PC-3 (cell line): ENCODE results near the gene ANGPTL2. TPM values are rescaled to one million over a fixed set of nuclear protein-coding genes. Genes with fewer than 3 reads are reported as not detected.

Experiments
- ATAC-seq: fragments of 200-7000 bp; cut with Tn5 transposase; 2 replicates; pipeline ENCODE4 v1.9.1; 2020; ENCODE audit warnings: mild to moderate bottlenecking, moderate library complexity
- BruUV-seq: library from RNA; stranded (reverse); fragments of 400-500 nt; replicated peaks from 2 replicates; lab custom pipeline; 2021; lab: Mats Ljungman, UMichigan
- CTCF ChIA-PET: fragments of 300-600 bp; sonication (Branson Sonifier 250); formaldehyde crosslinking; loops from one replicate; lab custom pipeline; 2022; ENCODE audit warnings: antibody characterized with exemption; lab: Charles Lee
- POLR2A ChIA-PET: fragments of 300-600 bp; sonication (Branson Sonifier 250); formaldehyde crosslinking; loops from one replicate; lab custom pipeline; 2022; ENCODE audit warnings: antibody characterized with exemption; ENCODE audit not compliant: unreplicated experiment; lab: Charles Lee
- DNase-seq: peaks from one replicate; pipeline ENCODE4 v3.0.0-alpha.2; 2015
- H2AFZ ChIP-seq: fragments of 300-600 bp; sonication (generic); 2 replicates; pipeline ENCODE4 v1.6.0; 2016; ENCODE audit warnings: antibody characterized with exemption, low read length
- H3F3A ChIP-seq: fragments of 300-600 bp; sonication (generic); one replicate; pipeline ENCODE4 v1.6.0; 2017; ENCODE audit warnings: antibody characterized with exemption, low read length, control low read depth, mild to moderate bottlenecking; ENCODE audit not compliant: unreplicated experiment
- H3K27ac ChIP-seq: fragments of 300-600 bp; sonication (generic); 2 replicates; pipeline ENCODE4 v1.5.1; 2016; ENCODE audit warnings: mild to moderate bottlenecking, low read length
- H3K27me3 ChIP-seq: fragments of 300-600 bp; sonication (generic); 2 replicates; pipeline ENCODE4 v1.6.1; 2016; ENCODE audit warnings: low read length, mixed read lengths
- H3K36me3 ChIP-seq: fragments of 300-600 bp; sonication (generic); 2 replicates; pipeline ENCODE4 v1.6.1; 2016; ENCODE audit warnings: low read depth, mixed run types, low read length, mixed read lengths
- H3K4me1 ChIP-seq: fragments of 300-600 bp; sonication (generic); 2 replicates; pipeline ENCODE4 v1.5.1; 2016; ENCODE audit warnings: low read length; ENCODE audit not compliant: insufficient read depth
- H3K4me2 ChIP-seq: fragments of 300-600 bp; sonication (generic); 2 replicates; pipeline ENCODE4 v1.6.0; 2016; ENCODE audit warnings: low read length
- H3K4me3 ChIP-seq: fragments of 300-600 bp; sonication (generic); 2 replicates; pipeline ENCODE4 v1.5.1; 2016; ENCODE audit warnings: mild to moderate bottlenecking, low read length, mixed read lengths
- H3K79me2 ChIP-seq: fragments of 300-600 bp; sonication (generic); 2 replicates; pipeline ENCODE4 v1.6.1; 2017; ENCODE audit warnings: low read length, mixed read lengths
- H3K9ac ChIP-seq: fragments of 300-600 bp; sonication (generic); 2 replicates; pipeline ENCODE4 v1.6.0; 2016; ENCODE audit warnings: mild to moderate bottlenecking, low read length
- H3K9me2 ChIP-seq: fragments of 300-600 bp; sonication (generic); replicated peaks from 2 replicates; pipeline ENCODE4 v1.6.1; 2016; ENCODE audit warnings: mixed run types, low read length, mixed read lengths
- H3K9me3 ChIP-seq: fragments of 300-600 bp; sonication (generic); 2 replicates; pipeline ENCODE4 v1.6.1; 2016; ENCODE audit warnings: low read length, mixed read lengths
- H4K20me1 ChIP-seq: fragments of 300-600 bp; sonication (generic); 2 replicates; pipeline ENCODE4 v1.6.1; 2016; ENCODE audit warnings: low read length, mixed read lengths
- EZH2 ChIP-seq: fragments of 300-600 bp; sonication (generic); IDR thresholded peaks from one replicate; pipeline ENCODE4 v1.6.1; 2017; ENCODE audit warnings: antibody characterized with exemption, mild to moderate bottlenecking, low read length; ENCODE audit not compliant: unreplicated experiment
- EZH2phosphoT487 ChIP-seq: fragments of 300-600 bp; sonication (generic); IDR thresholded peaks from 2 replicates; pipeline ENCODE4 v1.6.1; 2018; ENCODE audit warnings: mild to moderate bottlenecking, antibody characterized with exemption, low read length, borderline replicate concordance
- intact Hi-C: fragments of 100-400 bp; cut with micrococcal nuclease; formaldehyde crosslinking; loops from 2 replicates; pipeline ENCODE4 v1.9.0; 2023
- total RNA-seq: library from RNA; depleted of rRNA; stranded (reverse); fragments of >200 nt; gene quantifications from 2 replicates; pipeline ENCODE4 v1.2.3, GENCODE V29; 2014
- TF ChIP-seq, protein P1 (sequence below): fragments of 300-600 bp; sonication (generic); conservative IDR thresholded peaks from 2 replicates; pipeline ENCODE4 v1.5.1; 2017; ENCODE audit warnings: antibody characterized with exemption, low read depth, mild to moderate bottlenecking, low read length

Gene ANGPTL2
- total RNA-seq, 1 experiment from 2014 or later: 0.07 TPM

DNA sequence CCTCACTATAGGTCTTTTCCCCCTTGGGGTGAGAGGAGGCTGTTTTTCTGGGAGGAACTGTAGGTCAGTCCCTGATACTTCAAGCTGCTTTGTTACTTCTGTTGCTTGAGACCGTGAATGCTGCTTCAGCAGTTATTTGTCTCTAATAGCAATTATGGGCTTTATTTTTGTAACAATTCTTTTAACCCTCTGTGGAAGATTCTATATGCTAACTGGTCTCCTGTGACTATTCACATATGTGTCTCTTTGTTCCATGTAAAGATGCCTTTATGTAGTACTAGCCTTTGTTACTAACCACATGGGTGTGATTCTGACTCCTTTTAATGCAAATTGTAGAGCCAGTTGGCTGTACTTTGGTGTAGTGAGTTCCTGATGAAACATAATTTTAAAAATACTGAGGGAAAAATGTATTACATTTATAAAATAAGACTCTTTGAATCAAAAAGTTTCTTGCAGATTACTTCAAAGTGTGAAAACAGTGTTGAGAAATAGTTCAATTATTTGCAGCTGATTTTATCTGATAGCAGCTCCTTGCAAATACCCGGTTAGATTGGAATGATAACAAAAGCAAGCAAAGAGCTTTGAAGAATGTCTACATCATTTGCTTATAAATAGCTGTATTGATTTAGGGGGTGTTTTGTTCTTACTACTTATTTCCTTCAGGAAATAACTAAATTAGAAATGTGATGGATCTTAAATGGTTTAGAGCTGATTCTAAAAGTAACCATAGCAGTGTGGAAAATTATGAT is 46.6 kb downstream of the ANGPTL2 start:
- intact Hi-C loops: no loop called here
- Histone ChIP-seq H3K9ac (no peak overlapping the region), H3K9me2 (no peaks in the 10 kb centered on the region), H3K4me1 (peaks cover 15% of the 10 kb centered on the region; the same call in 1 of the 2 replicates), H2AFZ (no peak overlapping the region), H3K4me3 (no peak overlapping the region), H4K20me1 (no peaks in the 10 kb centered on the region), H3K9me3 (no peaks in the 10 kb centered on the region), H3K36me3 (no peaks in the 10 kb centered on the region), H3K79me2 (no peaks in the 10 kb centered on the region), H3K4me2 (no peak overlapping the region), H3F3A (no peaks in the 10 kb centered on the region), H3K27me3 (no peaks in the 10 kb centered on the region), H3K27ac (no peak overlapping the region)
- no peak for DNase-seq
- ATAC-seq: no peak
- TF ChIP-seq, protein P1, sequence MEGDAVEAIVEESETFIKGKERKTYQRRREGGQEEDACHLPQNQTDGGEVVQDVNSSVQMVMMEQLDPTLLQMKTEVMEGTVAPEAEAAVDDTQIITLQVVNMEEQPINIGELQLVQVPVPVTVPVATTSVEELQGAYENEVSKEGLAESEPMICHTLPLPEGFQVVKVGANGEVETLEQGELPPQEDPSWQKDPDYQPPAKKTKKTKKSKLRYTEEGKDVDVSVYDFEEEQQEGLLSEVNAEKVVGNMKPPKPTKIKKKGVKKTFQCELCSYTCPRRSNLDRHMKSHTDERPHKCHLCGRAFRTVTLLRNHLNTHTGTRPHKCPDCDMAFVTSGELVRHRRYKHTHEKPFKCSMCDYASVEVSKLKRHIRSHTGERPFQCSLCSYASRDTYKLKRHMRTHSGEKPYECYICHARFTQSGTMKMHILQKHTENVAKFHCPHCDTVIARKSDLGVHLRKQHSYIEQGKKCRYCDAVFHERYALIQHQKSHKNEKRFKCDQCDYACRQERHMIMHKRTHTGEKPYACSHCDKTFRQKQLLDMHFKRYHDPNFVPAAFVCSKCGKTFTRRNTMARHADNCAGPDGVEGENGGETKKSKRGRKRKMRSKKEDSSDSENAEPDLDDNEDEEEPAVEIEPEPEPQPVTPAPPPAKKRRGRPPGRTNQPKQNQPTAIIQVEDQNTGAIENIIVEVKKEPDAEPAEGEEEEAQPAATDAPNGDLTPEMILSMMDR: no peak
- no peak for TF ChIP-seq EZH2phosphoT487
- no peak for TF ChIP-seq EZH2
- CTCF ChIA-PET: no interaction called here
- POLR2A ChIA-PET: no interaction called here
- BruUV-seq: no TSS peak

DNA sequence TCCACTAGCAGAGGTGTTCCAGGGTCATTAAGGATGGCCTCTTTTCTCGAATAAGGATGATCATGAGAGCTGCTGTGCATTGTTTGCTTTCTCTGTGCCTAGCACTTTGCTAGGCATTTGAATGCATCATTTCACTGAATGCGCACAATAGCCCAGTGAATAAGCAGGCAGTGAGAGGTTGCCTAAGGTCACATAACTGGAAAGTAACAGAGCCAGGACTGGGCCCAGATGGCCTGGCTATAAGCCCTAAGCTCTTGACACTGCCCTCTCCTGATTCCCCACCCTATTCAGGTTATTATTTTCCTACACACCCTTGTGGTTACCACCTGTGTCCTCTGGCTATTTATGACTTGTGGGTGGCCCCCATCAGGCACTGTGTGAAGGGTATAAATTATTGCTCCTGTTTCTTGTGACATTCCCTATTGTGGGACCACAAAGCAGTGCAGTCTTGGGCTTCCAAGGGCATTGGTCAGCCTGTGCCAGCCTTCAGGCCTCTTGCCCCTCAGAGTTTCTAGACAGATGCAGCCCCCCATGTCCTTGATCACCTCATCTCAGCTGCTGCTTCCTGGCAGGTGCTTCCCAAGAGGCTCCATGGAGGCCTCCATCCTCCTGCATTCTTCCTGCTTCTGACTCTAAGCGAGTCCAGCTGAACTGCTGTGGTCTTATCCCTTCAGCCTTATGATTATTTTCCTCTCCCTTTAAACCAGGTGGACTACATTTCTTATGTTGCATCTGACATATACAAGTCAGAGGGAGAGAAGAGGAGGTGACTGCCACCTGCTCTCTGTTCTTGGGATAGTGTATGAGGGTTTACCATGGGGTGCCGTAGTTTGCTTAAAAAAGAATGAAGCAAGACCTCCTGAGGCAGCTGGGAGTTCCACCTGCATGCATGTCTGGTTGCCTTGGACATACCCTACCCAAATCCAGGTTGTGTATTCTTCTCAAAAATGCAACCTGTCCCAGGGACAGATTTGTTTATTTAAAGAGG is 47.6 kb downstream of the ANGPTL2 start:
- ChIA-PET CTCF (no interaction called here), POLR2A (no interaction called here)
- no peak for TF ChIP-seq EZH2phosphoT487
- no peak for TF ChIP-seq EZH2
- TF ChIP-seq, protein P1: no peak
- no peak for DNase-seq
- Histone ChIP-seq H3K27me3 (no peaks in the 10 kb centered on the region), H3K79me2 (no peaks in the 10 kb centered on the region), H3K4me1 (peaks cover 15% of the 10 kb centered on the region; the same call in 1 of the 2 replicates), H3K36me3 (no peaks in the 10 kb centered on the region), H3K9me3 (no peaks in the 10 kb centered on the region), H3K4me2 (no peak overlapping the region), H3K4me3 (no peak overlapping the region), H3K27ac (no peak overlapping the region), H2AFZ (no peak overlapping the region), H3F3A (no peaks in the 10 kb centered on the region), H3K9ac (no peak overlapping the region), H3K9me2 (no peaks in the 10 kb centered on the region), H4K20me1 (no peaks in the 10 kb centered on the region)
- intact Hi-C loops: no loop called here
- ATAC-seq: no peak
- no TSS peak for BruUV-seq
